ENCODE data around the gene BTBD9. TPM values are rescaled to one million over a fixed set of nuclear protein-coding genes. Genes with fewer than 3 reads are reported as not detected.

The BTBD9 gene
- polyA plus RNA-seq (ENCODE audit: insufficient read length in 10 of 10) = 10 to 100 TPM in 1 of 10 donors, 1 to 10 TPM in 9; 6.0 to 10.0 (median 7.0) TPM
- long read RNA-seq, donor 1 = 0 reads
- long read RNA-seq, donor 2 = 0 reads
- long read RNA-seq, donor 3 = 0 reads
- long read RNA-seq, donor 4, partial matches to known transcripts = 5 of 5 reads
- long read RNA-seq, donor 4, other reads (novel, unspliced or antisense) = 0 of 5 reads
- long read RNA-seq, donor 5 = 0 reads
- long read RNA-seq, donor 6 = 0 reads
- long read RNA-seq, donor 7 = 0 reads
- long read RNA-seq, donor 8 = 0 reads
- long read RNA-seq, donor 9 = 0 reads

GRCh38 chr6:38639498-38640215 is at the start of gene BTBD9:
Gene BTBD9 (minus strand): TSS chr6:38639929.
- peak; percentile 83 to 98 (median 95) for DNase-seq

GRCh38 chr6:38688579-38689087 is 48.9 kb upstream of the BTBD9 start:
- DNase-seq = no peak

GRCh38 chr6:38687549-38687948 is 47.8 kb upstream of the BTBD9 start:
- DNase-seq = no peak

- DNase-seq = no peak
Measured at GRCh38 chr6:38687043-38687353, 47.3 kb upstream of the BTBD9 start.

GRCh38 chr6:38686270-38687042 is 46.7 kb upstream of the BTBD9 start:
- no peak for DNase-seq

- DNase-seq = no peak
Measured at GRCh38 chr6:38684904-38685303, 45.2 kb upstream of the BTBD9 start.

GRCh38 chr6:38684237-38684636 is 44.5 kb upstream of the BTBD9 start:
- peak in 2 of 3 donors; percentile 27 to 38 for DNase-seq

- no peak for DNase-seq
Measured at GRCh38 chr6:38681850-38682249, 42.1 kb upstream of the BTBD9 start.

- DNase-seq = no peak
Measured at GRCh38 chr6:38679668-38680067, 39.9 kb upstream of the BTBD9 start.

- no peak for DNase-seq
Measured at GRCh38 chr6:38678178-38678760, 38.5 kb upstream of the BTBD9 start.

GRCh38 chr6:38676974-38677544 is 37.3 kb upstream of the BTBD9 start:
- no peak for DNase-seq

- DNase-seq = no peak
Measured at GRCh38 chr6:38676236-38676973, 36.7 kb upstream of the BTBD9 start.

GRCh38 chr6:38673397-38674165 is 33.9 kb upstream of the BTBD9 start:
- no peak for DNase-seq

- DNase-seq = peak; percentile 21 to 27 (median 27)
Measured at GRCh38 chr6:38671885-38672467, 32.2 kb upstream of the BTBD9 start.

GRCh38 chr6:38658418-38659167 is 18.9 kb upstream of the BTBD9 start:
- no peak for DNase-seq

GRCh38 chr6:38656896-38657295 is 17.2 kb upstream of the BTBD9 start:
- no peak for DNase-seq

GRCh38 chr6:38654263-38654662 is 14.5 kb upstream of the BTBD9 start:
- DNase-seq = no peak

GRCh38 chr6:38651121-38651784 is 11.5 kb upstream of the BTBD9 start:
- no peak for DNase-seq
